ENCODE data around the gene KCNF1.

KCNF1 gene

DNA sequence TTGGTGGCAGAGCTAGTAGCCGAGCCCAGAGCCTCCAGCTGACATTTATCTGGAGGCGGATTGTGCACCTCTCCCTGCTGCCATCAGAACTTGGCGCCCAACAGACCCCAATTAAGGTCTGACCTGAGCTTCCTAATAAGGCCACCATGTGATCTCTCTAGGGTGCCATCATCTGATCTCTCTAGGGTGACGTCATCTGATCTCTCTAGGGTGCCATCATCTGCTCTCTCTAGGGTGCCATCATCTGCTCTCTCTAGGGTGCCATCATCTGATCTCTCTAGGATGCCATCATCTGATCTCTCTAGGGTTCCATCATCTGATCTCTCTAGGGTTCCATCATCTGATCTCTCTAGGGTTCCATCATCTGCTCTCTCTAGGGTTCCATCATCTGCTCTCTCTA is 6.2 kb downstream of the KCNF1 start:
- Histone ChIP-seq H3K27me3 (ENCODE audit: insufficient read depth, low read length) (peaks cover 26% of the 10 kb centered on the region), H3K9ac (ENCODE audit: low read depth, low read length) (no peak overlapping the region), H3K4me3 (ENCODE audit: low read length) (no peak overlapping the region), H3K27ac (ENCODE audit: low read length) (no peak overlapping the region), H3K36me3 (ENCODE audit: insufficient read depth, low read depth, low read length) (no peaks in the 10 kb centered on the region), H3K9me3 (ENCODE audit: insufficient read depth, low read depth, low read length) (no peaks in the 10 kb centered on the region), H3K4me1 (ENCODE audit: insufficient read depth, low read length) (peaks cover 7% of the 10 kb centered on the region; the same call in 1 of the 2 replicates)

DNA sequence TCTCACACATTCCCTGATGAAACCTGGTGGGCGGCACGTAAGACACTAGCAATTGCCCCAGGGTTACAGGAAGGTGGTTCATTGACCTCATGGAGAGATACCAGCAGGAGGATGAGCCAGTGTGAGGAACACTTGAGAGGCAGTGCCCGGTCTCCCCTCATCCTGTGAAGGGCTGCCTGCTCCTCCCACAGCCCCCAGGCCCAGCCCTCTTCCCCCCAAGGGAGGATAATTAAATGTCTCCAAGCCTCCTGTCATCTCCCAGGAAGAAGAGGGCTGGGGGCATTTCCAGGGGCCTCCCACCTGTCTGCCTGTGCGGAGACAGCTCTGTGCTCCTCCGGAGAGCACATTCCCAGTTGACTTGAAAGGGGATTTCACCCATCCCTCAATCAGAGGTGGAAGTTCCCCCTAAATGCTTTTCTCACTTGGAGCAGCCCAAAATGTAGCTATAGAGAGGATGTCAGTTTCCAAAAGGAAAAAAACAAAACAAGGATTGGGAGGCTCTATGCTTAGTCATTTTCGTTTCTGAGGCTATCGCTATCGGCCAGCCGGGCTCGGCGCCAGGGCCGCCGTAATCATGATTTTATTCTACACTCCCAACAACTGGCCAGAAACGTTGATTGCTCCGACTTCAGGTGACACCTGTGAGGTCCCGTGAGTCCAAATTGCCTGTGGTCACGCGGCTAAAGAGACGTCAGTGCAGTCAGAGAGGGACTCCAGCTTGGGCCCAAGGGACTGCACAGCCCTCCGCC is 7.1 kb downstream of the KCNF1 start:
- peaks cover 7% of the 10 kb centered on the region; the same call in 1 of the 2 replicates for H3K4me1 ChIP-seq (ENCODE audit: insufficient read depth, low read length)
- H3K4me3 ChIP-seq (ENCODE audit: low read length) = no peak overlapping the region
- peaks cover 17% of the 10 kb centered on the region for H3K27me3 ChIP-seq (ENCODE audit: insufficient read depth, low read length)
- no peaks in the 10 kb centered on the region for H3K9me3 ChIP-seq (ENCODE audit: insufficient read depth, low read depth, low read length)
- no peaks in the 10 kb centered on the region for H3K36me3 ChIP-seq (ENCODE audit: insufficient read depth, low read depth, low read length)
- no peak overlapping the region for H3K9ac ChIP-seq (ENCODE audit: low read depth, low read length)
- H3K27ac ChIP-seq (ENCODE audit: low read length) = no peak overlapping the region

DNA sequence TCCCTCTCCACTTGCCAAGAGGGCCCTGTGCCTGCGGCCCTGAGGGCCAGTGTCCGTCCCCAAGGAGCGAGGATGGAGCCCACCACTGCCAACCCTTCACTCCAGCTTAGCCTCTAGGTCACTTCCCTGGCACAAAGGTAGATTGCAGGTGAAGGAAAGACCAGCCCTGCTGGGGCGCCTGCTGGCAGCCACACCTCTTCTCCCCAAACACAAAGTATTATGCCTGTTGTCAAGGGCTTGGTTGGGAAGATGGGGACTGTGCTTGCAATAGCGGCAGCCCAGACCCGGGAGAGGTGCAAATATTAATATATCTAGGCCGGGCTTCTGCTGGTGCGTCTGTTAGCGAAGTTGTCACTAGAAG is 7.7 kb downstream of the KCNF1 start:
- H3K4me3 ChIP-seq (ENCODE audit: low read length) = no peak overlapping the region
- H3K4me1 ChIP-seq (ENCODE audit: insufficient read depth, low read length) = peaks cover 7% of the 10 kb centered on the region; the same call in 1 of the 2 replicates
- no peaks in the 10 kb centered on the region for H3K9me3 ChIP-seq (ENCODE audit: insufficient read depth, low read depth, low read length)
- peaks cover 12% of the 10 kb centered on the region; the same call in 1 of the 2 replicates for H3K27me3 ChIP-seq (ENCODE audit: insufficient read depth, low read length)
- no peaks in the 10 kb centered on the region for H3K36me3 ChIP-seq (ENCODE audit: insufficient read depth, low read depth, low read length)
- H3K9ac ChIP-seq (ENCODE audit: low read depth, low read length) = no peak overlapping the region
- H3K27ac ChIP-seq (ENCODE audit: low read length) = no peak overlapping the region

DNA sequence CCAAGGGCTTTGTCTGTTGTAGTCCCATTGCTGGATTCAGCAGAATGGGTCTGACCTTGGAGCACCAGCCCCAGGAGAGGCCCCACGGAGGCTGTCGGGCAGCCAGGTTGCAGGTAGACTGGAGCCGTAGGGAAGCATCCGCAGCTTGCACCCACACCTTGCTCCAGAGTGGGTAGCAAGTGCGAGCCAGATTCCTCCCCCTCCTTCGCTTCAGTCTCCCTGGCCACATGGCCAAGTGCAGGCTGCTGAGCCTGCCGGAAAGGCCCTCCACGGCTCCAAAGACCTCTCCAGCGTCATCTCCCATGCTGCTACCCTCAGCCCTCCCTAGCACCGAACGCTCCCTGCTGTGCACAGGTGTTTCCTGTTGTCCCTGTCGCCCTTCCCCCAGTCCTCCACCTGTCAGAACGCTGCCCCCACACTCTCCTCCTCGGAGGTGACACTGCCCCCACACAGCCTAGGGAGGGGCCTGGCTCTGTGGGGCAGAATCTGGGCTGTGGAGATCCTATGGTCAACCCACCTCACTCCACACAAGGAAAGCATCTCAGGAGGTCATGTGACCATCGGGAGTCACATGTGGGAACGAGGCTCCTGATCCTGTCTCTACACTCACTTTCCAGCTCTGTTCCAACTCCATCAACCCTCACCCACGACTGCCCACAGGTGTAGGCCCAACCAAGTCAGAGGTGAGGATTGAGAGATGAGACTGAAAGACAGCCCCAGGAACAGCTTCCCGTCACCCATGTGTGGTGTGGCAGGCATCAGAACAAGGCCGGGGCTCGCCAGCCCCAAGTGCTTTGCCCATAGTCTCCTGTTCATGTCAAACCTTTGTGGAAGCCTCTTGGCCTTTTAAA is 8.3 kb downstream of the KCNF1 start:
- Histone ChIP-seq H3K4me1 (ENCODE audit: insufficient read depth, low read length) (peaks cover 7% of the 10 kb centered on the region; the same call in 1 of the 2 replicates), H3K27me3 (ENCODE audit: insufficient read depth, low read length) (peaks cover 12% of the 10 kb centered on the region; the same call in 1 of the 2 replicates), H3K9me3 (ENCODE audit: insufficient read depth, low read depth, low read length) (no peaks in the 10 kb centered on the region), H3K27ac (ENCODE audit: low read length) (no peak overlapping the region), H3K9ac (ENCODE audit: low read depth, low read length) (no peak overlapping the region), H3K4me3 (ENCODE audit: low read length) (no peak overlapping the region), H3K36me3 (ENCODE audit: insufficient read depth, low read depth, low read length) (no peaks in the 10 kb centered on the region)

DNA sequence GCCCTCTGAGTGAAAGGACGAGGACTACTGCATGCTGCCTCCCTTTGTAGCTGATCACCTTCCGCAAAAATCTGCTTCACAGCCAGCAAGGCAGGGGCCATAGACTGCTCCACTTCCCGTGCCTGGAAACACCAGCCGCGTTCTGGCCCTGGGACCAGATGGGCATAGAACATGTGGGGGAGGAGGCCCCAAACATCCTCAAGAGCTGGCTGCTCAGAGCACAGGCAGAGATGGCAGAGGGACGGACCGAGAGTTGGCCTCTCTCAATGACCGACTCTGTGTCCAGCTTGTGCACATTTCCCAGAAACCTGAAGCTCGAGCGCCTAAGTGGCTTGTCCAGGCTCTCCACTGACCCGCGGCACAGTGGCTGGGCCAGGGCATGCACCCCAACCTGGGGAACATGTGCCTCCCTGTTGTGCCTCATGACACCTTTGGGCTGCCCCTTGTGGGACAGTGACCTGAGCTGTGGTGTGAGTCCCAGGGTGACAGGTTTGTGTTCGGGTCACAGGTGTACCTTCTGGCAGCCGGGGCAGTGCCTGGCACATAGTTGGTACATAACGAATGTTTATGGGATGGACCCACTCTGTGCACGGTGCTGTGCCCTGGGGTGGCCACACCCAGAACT is 9.1 kb downstream of the KCNF1 start:
- no peaks in the 10 kb centered on the region for H3K9me3 ChIP-seq (ENCODE audit: insufficient read depth, low read depth, low read length)

DNA sequence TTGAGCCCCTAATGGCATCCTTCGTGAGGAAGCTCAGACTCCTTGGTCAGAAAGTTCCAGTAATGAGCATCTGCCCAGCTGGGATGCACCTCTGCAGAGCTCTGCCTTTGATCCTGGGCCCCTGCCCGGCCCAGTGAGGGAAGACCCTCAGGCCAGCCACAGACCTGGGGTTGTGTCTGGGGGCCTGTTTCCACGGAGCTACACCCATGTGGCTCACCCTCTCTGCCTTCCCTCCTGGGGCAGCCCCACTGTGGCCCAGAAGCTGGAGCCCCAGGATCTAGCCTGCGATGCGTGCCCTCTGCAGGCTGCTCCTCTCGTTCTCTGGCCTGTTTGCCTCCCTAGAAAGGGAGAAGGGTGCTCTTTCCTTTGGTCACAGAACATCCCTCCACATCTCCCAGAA is 9.8 kb downstream of the KCNF1 start:
- peaks cover 12% of the 10 kb centered on the region; the same call in 1 of the 2 replicates for H3K27me3 ChIP-seq (ENCODE audit: insufficient read depth, low read length)
- no peak overlapping the region for H3K4me3 ChIP-seq (ENCODE audit: low read length)
- H3K27ac ChIP-seq (ENCODE audit: low read length) = no peak overlapping the region
- H3K4me1 ChIP-seq (ENCODE audit: insufficient read depth, low read length) = peaks cover 7% of the 10 kb centered on the region; the same call in 1 of the 2 replicates
- no peaks in the 10 kb centered on the region for H3K36me3 ChIP-seq (ENCODE audit: insufficient read depth, low read depth, low read length)
- H3K9me3 ChIP-seq (ENCODE audit: insufficient read depth, low read depth, low read length) = no peaks in the 10 kb centered on the region
- H3K9ac ChIP-seq (ENCODE audit: low read depth, low read length) = no peak overlapping the region

More for the DNA sequence above, 9.1 kb downstream of the KCNF1 start:
- peaks cover 7% of the 10 kb centered on the region; the same call in 1 of the 2 replicates for H3K4me1 ChIP-seq (ENCODE audit: insufficient read depth, low read length)
- H3K4me3 ChIP-seq (ENCODE audit: low read length) = no peak overlapping the region
- no peak overlapping the region for H3K9ac ChIP-seq (ENCODE audit: low read depth, low read length)
- no peak overlapping the region for H3K27ac ChIP-seq (ENCODE audit: low read length)
- H3K27me3 ChIP-seq (ENCODE audit: insufficient read depth, low read length) = peaks cover 12% of the 10 kb centered on the region; the same call in 1 of the 2 replicates
- H3K36me3 ChIP-seq (ENCODE audit: insufficient read depth, low read depth, low read length) = no peaks in the 10 kb centered on the region

DNA sequence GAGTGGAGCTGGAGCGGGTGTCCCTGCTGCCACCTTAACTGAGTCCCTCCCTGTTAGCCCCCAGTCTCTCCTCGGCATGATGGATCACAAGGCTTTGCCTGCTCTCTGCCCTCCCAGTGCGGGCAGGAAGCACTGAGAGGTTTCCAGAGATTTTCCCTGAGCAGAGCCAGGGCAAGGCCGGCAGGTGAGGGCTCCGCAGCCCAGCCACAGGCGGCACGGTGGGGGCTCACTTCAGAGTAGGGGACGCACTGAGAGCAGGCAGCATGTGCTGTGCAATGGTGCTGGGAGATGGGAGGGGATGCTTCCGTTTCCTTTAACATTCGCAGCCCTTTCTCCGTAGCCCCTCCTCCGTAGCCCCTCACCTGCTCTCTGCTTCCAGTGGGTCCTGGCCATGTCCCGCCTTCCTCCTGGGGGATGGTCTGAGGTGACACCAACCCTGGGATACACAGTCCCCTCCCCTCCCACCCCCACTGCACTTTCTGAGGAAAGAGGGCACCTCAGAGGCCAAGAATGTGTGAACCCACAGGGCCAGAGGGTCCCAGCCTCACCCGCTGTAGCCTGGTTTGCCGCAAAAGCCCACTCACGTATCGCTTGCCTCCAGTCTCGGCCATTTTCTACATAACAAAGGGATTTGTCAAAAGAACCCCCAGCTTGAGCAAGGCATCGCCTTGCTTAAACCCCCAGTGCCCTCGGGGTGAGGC is 10.7 kb downstream of the KCNF1 start:
- H3K4me1 ChIP-seq (ENCODE audit: insufficient read depth, low read length) = peaks cover 7% of the 10 kb centered on the region; the same call in 1 of the 2 replicates
- peaks cover 12% of the 10 kb centered on the region; the same call in 1 of the 2 replicates for H3K27me3 ChIP-seq (ENCODE audit: insufficient read depth, low read length)
- H3K9ac ChIP-seq (ENCODE audit: low read depth, low read length) = peak overlapping the region; percentile 53; the same call in 1 of the 2 replicates
- H3K4me3 ChIP-seq (ENCODE audit: low read length) = no peak overlapping the region
- H3K27ac ChIP-seq (ENCODE audit: low read length) = no peak overlapping the region
- no peaks in the 10 kb centered on the region for H3K36me3 ChIP-seq (ENCODE audit: insufficient read depth, low read depth, low read length)
- H3K9me3 ChIP-seq (ENCODE audit: insufficient read depth, low read depth, low read length) = no peaks in the 10 kb centered on the region

DNA sequence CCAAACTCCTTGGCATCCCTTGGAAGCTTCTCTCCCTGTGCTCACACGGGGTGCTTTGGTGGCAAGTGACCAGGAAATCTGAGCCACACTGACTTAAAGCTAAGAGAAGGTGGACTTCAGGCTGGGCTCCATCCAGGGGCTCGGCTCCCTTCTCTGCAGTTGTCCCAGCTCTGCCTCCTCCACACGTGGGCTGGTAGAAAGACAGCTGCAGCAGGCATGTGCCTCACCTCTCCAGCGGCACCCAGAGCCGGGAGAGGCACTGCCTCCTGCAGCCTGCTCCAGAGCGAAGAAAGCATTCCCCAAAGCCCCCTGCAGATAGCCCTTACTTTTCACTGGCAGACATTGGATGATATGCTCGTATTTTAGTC is 11.3 kb downstream of the KCNF1 start:
- Histone ChIP-seq H3K9ac (ENCODE audit: low read depth, low read length) (no peak overlapping the region), H3K27me3 (ENCODE audit: insufficient read depth, low read length) (peaks cover 12% of the 10 kb centered on the region; the same call in 1 of the 2 replicates), H3K4me1 (ENCODE audit: insufficient read depth, low read length) (peaks cover 7% of the 10 kb centered on the region; the same call in 1 of the 2 replicates)

DNA sequence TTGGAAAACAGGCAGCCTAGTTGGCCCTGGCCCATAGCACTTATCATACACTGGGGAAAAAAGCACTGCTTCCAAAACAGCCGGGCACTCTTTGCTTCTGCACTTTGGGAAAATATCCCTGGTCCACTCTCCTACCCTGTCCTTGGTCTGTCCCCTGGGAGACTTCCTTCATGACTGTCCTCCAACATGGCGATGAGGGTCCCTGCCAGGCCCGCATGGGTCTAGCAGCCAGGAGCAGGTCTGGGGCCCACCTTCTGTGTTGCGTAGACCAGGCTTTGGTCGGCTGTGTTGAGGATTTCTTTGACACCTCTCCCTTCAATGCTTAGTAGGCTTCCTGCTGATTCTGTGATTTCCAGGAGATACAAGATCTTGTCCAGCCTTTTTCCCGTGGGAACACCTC is 12.2 kb downstream of the KCNF1 start:
- Histone ChIP-seq H3K9me3 (ENCODE audit: insufficient read depth, low read depth, low read length) (no peaks in the 10 kb centered on the region), H3K4me1 (ENCODE audit: insufficient read depth, low read length) (peaks cover 7% of the 10 kb centered on the region; the same call in 1 of the 2 replicates), H3K27ac (ENCODE audit: low read length) (no peak overlapping the region), H3K9ac (ENCODE audit: low read depth, low read length) (no peak overlapping the region), H3K27me3 (ENCODE audit: insufficient read depth, low read length) (peaks cover 12% of the 10 kb centered on the region; the same call in 1 of the 2 replicates), H3K4me3 (ENCODE audit: low read length) (no peak overlapping the region), H3K36me3 (ENCODE audit: insufficient read depth, low read depth, low read length) (no peaks in the 10 kb centered on the region)

More for the DNA sequence above, 11.3 kb downstream of the KCNF1 start:
- no peak overlapping the region for H3K4me3 ChIP-seq (ENCODE audit: low read length)
- H3K27ac ChIP-seq (ENCODE audit: low read length) = no peak overlapping the region
- no peaks in the 10 kb centered on the region for H3K36me3 ChIP-seq (ENCODE audit: insufficient read depth, low read depth, low read length)
- H3K9me3 ChIP-seq (ENCODE audit: insufficient read depth, low read depth, low read length) = no peaks in the 10 kb centered on the region

DNA sequence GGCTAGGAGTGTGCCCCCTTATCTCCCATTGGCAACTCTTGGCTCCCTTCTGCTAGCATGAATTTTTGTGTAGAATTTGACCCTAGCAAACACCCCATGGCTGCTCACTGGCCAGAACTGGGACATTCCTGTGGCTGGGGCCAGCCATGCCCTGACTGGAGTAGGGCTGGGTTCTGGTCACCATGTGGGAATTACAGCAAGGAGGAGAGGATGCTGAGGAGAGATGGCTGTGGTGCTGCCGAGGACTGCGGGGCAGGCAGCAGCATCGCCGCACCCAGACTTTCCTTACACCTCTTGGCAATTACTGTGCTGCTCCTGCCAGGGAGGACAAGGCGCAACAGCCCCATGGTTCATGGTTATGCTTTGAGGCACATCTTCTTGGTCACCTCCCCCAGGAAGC is 12.7 kb downstream of the KCNF1 start:
- peaks cover 12% of the 10 kb centered on the region; the same call in 1 of the 2 replicates for H3K27me3 ChIP-seq (ENCODE audit: insufficient read depth, low read length)
- H3K9ac ChIP-seq (ENCODE audit: low read depth, low read length) = no peak overlapping the region
- H3K4me1 ChIP-seq (ENCODE audit: insufficient read depth, low read length) = peaks cover 7% of the 10 kb centered on the region; the same call in 1 of the 2 replicates
- no peaks in the 10 kb centered on the region for H3K36me3 ChIP-seq (ENCODE audit: insufficient read depth, low read depth, low read length)
- no peak overlapping the region for H3K27ac ChIP-seq (ENCODE audit: low read length)
- H3K4me3 ChIP-seq (ENCODE audit: low read length) = no peak overlapping the region
- no peaks in the 10 kb centered on the region for H3K9me3 ChIP-seq (ENCODE audit: insufficient read depth, low read depth, low read length)

DNA sequence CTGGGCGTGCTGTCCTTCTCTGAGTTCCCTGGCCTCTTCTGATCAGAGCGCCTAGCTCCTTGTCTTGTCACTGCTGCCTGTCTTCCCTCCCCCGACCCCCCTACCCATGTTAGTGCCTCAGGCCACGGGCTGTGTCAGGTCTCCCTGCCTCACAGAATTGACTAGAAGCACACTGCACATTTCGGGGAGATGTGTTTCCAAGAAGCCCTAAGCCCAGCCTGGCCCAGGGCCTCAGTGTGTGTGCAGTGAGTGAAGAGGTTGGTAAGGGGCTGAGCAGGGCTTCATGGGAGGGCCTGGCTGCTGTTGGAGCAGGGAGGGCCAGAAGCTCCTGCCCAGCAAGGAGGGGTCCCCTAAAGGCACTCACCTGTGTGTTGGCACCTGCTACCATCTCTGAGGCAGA is 13.1 kb downstream of the KCNF1 start:
- Histone ChIP-seq H3K27ac (ENCODE audit: low read length) (no peak overlapping the region), H3K4me1 (ENCODE audit: insufficient read depth, low read length) (peaks cover 7% of the 10 kb centered on the region; the same call in 1 of the 2 replicates), H3K36me3 (ENCODE audit: insufficient read depth, low read depth, low read length) (no peaks in the 10 kb centered on the region), H3K27me3 (ENCODE audit: insufficient read depth, low read length) (peaks cover 12% of the 10 kb centered on the region; the same call in 1 of the 2 replicates), H3K9me3 (ENCODE audit: insufficient read depth, low read depth, low read length) (no peaks in the 10 kb centered on the region), H3K4me3 (ENCODE audit: low read length) (no peak overlapping the region), H3K9ac (ENCODE audit: low read depth, low read length) (no peak overlapping the region)

Measured in iPS-20b (cell line).